C4-2B (cell line): Measurements from ENCODE around the gene HS2ST1.

Experiments used
- ZFX ChIP-seq: fragments of 450-650 bp; IDR thresholded peaks from 2 replicates; pipeline ENCODE4 v1.6.1; 2017
- TF ChIP-seq, protein P1 (sequence below): fragments of 450-650 bp; conservative IDR thresholded peaks from 2 replicates; pipeline ENCODE4 v1.5.1; 2017; ENCODE audit warnings: mild to moderate bottlenecking

DNA sequence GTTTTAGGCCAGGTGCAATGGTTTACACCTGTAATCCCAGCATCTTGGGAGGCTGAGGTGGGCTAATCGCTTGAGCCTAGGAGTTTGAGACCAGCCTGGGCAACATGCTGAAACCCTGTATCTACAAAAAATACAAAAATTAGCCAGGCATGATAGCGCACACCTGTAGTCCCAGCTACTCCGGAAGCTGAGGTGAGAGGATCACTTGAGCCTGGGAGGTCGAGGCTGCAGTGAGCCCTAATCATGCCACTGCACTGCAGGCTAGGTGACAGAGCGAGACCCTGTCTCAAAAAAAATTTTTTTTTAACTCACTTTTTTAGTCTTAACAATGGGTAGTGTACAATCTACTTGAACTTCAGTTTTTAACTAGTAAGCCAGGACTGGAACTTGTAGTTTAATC, 137.5 kb downstream of the HS2ST1 start:
- TF ChIP-seq, protein P1, sequence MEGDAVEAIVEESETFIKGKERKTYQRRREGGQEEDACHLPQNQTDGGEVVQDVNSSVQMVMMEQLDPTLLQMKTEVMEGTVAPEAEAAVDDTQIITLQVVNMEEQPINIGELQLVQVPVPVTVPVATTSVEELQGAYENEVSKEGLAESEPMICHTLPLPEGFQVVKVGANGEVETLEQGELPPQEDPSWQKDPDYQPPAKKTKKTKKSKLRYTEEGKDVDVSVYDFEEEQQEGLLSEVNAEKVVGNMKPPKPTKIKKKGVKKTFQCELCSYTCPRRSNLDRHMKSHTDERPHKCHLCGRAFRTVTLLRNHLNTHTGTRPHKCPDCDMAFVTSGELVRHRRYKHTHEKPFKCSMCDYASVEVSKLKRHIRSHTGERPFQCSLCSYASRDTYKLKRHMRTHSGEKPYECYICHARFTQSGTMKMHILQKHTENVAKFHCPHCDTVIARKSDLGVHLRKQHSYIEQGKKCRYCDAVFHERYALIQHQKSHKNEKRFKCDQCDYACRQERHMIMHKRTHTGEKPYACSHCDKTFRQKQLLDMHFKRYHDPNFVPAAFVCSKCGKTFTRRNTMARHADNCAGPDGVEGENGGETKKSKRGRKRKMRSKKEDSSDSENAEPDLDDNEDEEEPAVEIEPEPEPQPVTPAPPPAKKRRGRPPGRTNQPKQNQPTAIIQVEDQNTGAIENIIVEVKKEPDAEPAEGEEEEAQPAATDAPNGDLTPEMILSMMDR = no peak
- no peak for TF ChIP-seq ZFX
